Neuronal stem cell (in vitro differentiated cells): ENCODE results near the gene TMEM50B.
"Not testable (repeated sequence)": the region's sequence is repeated elsewhere in the genome, so short reads cannot be mapped to it uniquely, and the experiment has no call there.

ENCODE experiments used
- DNase-seq: peaks from one replicate; pipeline ENCODE4 v3.0.0-alpha.2; 2013; ENCODE audit warnings: low spot score
- H2AFZ ChIP-seq: one replicate; pipeline ENCODE4 v1.6.1; 2013; ENCODE audit warnings: mild to moderate bottlenecking, low read length, inconsistent platforms
- H2AK5ac ChIP-seq: 2 replicates; pipeline ENCODE4 v1.6.1; 2013; ENCODE audit warnings: low read depth, mild to moderate bottlenecking, inconsistent platforms, low read length, moderate library complexity, mixed read lengths
- H2BK120ac ChIP-seq: 2 replicates; pipeline ENCODE4 v1.6.1; 2013; ENCODE audit warnings: low read depth, mild to moderate bottlenecking, inconsistent platforms, low read length, moderate library complexity, mixed read lengths
- H2BK12ac ChIP-seq: one replicate; pipeline ENCODE4 v1.6.1; 2013; ENCODE audit warnings: low read length, inconsistent platforms
- H2BK15ac ChIP-seq: 2 replicates; pipeline ENCODE4 v1.6.1; 2013; ENCODE audit warnings: mild to moderate bottlenecking, low read length, inconsistent platforms, mixed read lengths
- H2BK5ac ChIP-seq: one replicate; pipeline ENCODE4 v1.6.1; 2013; ENCODE audit warnings: inconsistent platforms, mild to moderate bottlenecking, low read length, moderate library complexity
- H3K14ac ChIP-seq: one replicate; pipeline ENCODE4 v1.6.1; 2013; ENCODE audit warnings: low read length, inconsistent platforms
- H3K18ac ChIP-seq: 2 replicates; pipeline ENCODE4 v1.6.1; 2013; ENCODE audit warnings: low read length, inconsistent platforms
- H3K23ac ChIP-seq: 2 replicates; pipeline ENCODE4 v1.6.1; 2013; ENCODE audit warnings: low read depth, mild to moderate bottlenecking, mixed read lengths, low read length, inconsistent platforms; ENCODE audit not compliant: poor library complexity
- H3K27ac ChIP-seq: replicated peaks from 3 replicates; pipeline ENCODE4 v1.5.1; 2013; ENCODE audit warnings: low read length, inconsistent platforms
- H3K27me3 ChIP-seq, 3 experiments: 2 replicates each; pipeline ENCODE4 v1.6.1; 2013; ENCODE audit warnings: low read length in 3 of 3, mild to moderate bottlenecking in 2 of 3, inconsistent platforms in 1 of 3, low read depth in 1 of 3, mixed read lengths in 1 of 3, moderate library complexity in 1 of 3; ENCODE audit not compliant: control insufficient read depth in 3 of 3, insufficient read depth in 3 of 3
- H3K36me3 ChIP-seq, 2 donors: replicated peaks in 1 of 2; 2 replicates each; pipeline ENCODE4 v1.6.1; 2013; ENCODE audit warnings: low read length in 2 of 2; ENCODE audit not compliant: control insufficient read depth in 2 of 2, insufficient read depth in 2 of 2
- H3K4ac ChIP-seq: 2 replicates; pipeline ENCODE4 v1.6.1; 2013; ENCODE audit warnings: inconsistent platforms, mild to moderate bottlenecking, low read length, moderate library complexity
- H3K4me1 ChIP-seq, 2 donors: 1 replicate in 1 of 2; 2 replicates in 1 of 2; pipeline ENCODE4 v1.6.1; 2013; ENCODE audit warnings: low read length in 2 of 2, low read depth in 1 of 2; ENCODE audit not compliant: control insufficient read depth in 2 of 2, insufficient read depth in 1 of 2
- H3K4me2 ChIP-seq: one replicate; pipeline ENCODE4 v1.6.1; 2013; ENCODE audit warnings: mild to moderate bottlenecking, low read length, inconsistent platforms; ENCODE audit not compliant: insufficient read depth, poor library complexity, severe bottlenecking
- H3K4me3 ChIP-seq, 2 donors: 2 replicates each; pipeline ENCODE4 v1.5.1; 2013; ENCODE audit warnings: low read length in 2 of 2, mild to moderate bottlenecking in 2 of 2, inconsistent platforms in 1 of 2, moderate library complexity in 1 of 2
- H3K79me1 ChIP-seq: one replicate; pipeline ENCODE4 v1.6.1; 2013; ENCODE audit warnings: low read depth, mild to moderate bottlenecking, inconsistent platforms, low read length, moderate library complexity
- H3K9ac ChIP-seq: one replicate; pipeline ENCODE4 v1.6.1; 2013; ENCODE audit warnings: mild to moderate bottlenecking, low read depth, low read length, inconsistent platforms; ENCODE audit not compliant: poor library complexity
- H3K9me3 ChIP-seq, 2 donors: replicated peaks in 1 of 2; 2 replicates each; pipeline versions ENCODE3 to v1.6.1; 2013; ENCODE audit warnings: low read length in 2 of 2, mild to moderate bottlenecking in 2 of 2, inconsistent platforms in 1 of 2, low read depth in 1 of 2, mixed read lengths in 1 of 2, moderate library complexity in 1 of 2; ENCODE audit not compliant: control insufficient read depth in 2 of 2, insufficient read depth in 1 of 2
- H4K8ac ChIP-seq: one replicate; pipeline ENCODE4 v1.6.1; 2013; ENCODE audit warnings: low read depth, mild to moderate bottlenecking, inconsistent platforms, low read length, moderate library complexity
- H4K91ac ChIP-seq: one replicate; pipeline ENCODE4 v1.6.1; 2013; ENCODE audit warnings: low read length, low read depth, mild to moderate bottlenecking, inconsistent platforms; ENCODE audit not compliant: poor library complexity
- WGBS, 2 donors: extraction: QIAGEN DNeasy Blood & Tissue Kit; methylation state at CpG; one replicate each; pipeline ENCODE4 v1.1.7; 2013; ENCODE audit warnings: missing lambda C conversion rate in 2 of 2, mixed read lengths in 1 of 2; ENCODE audit not compliant: insufficient read length in 2 of 2, insufficient replicate concordance in 1 of 2; ENCODE audit errors: extremely low coverage in 2 of 2; 5-methylcytosine and 5-hydroxymethylcytosine counted together

The TMEM50B gene

DNA sequence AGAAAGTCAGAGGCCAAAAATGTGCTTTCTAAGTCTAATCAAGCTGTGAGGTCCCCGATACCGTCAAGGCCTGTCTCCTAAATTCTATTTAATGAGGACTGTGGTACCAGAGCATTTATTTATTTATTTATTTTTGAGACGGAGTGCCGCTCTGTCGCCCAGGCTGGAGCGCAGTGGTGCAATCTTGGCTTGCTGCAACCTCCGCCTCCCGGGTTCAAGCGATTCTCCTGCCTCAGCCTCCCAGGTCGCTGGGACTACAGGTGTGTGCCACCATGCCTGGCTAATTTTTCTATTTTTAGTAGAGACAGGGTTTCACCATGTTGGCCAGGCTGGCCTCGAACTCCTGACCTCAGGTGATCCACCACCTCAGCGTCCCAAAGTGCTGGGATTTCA lies 67.3 kb downstream of the TMEM50B start:
- H3K4me3 ChIP-seq, H4K8ac ChIP-seq, H3K23ac ChIP-seq, H3K4me2 ChIP-seq, H2AFZ ChIP-seq, H3K9me3 ChIP-seq, H3K14ac ChIP-seq, DNase-seq, H3K4me1 ChIP-seq, H2BK12ac ChIP-seq, H2BK15ac ChIP-seq, H3K79me1 ChIP-seq, H3K27me3 ChIP-seq, H4K91ac ChIP-seq, H3K9ac ChIP-seq, H2AK5ac ChIP-seq, H3K4ac ChIP-seq, H2BK120ac ChIP-seq, H3K18ac ChIP-seq, H3K27ac ChIP-seq, H2BK5ac ChIP-seq: not testable (repeated sequence)
- no CpG with 5 or more reads among the region's 12 CpGs for WGBS, 2 donors
- peaks cover 9 to 57% of the 10 kb centered on the region in 2 donors for H3K36me3 ChIP-seq

DNA sequence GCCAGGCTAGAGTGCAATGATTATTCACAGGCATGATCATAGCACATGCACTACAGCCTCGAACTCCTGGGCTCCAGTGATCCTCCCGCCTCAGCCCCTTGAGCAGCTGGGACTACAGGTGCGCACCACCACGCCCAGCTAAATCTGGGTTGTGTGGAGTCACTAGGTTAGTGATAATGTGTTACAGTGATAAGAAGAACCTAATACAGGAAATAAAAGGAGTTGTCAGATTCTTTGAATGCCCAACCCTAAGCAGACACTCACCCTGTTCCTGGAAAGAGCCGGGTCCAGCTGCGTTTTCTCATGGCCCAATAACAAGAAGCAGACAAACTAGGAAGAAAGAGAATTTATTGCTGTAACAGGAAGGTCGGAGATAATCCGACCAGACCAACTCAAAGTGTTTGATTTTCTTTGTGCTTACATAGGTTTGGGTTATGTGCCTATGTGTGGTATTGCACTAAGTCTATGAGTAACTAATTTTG lies 67.8 kb downstream of the TMEM50B start:
- no peak overlapping the region for H3K23ac ChIP-seq
- no peak overlapping the region for H4K91ac ChIP-seq
- H3K9me3 ChIP-seq = no peaks in the 10 kb centered on the region
- no peak for DNase-seq
- no peak overlapping the region for H2AFZ ChIP-seq
- no peak overlapping the region for H2BK15ac ChIP-seq
- no peak overlapping the region for H2BK12ac ChIP-seq
- no peaks in the 10 kb centered on the region for H3K4me1 ChIP-seq
- H2BK5ac ChIP-seq = no peak overlapping the region
- H2AK5ac ChIP-seq = no peak overlapping the region
- H3K14ac ChIP-seq = no peak overlapping the region
- H3K27me3 ChIP-seq = no peaks in the 10 kb centered on the region
- no peak overlapping the region for H3K18ac ChIP-seq
- no peak overlapping the region for H2BK120ac ChIP-seq
- peaks cover 9 to 57% of the 10 kb centered on the region in 2 donors for H3K36me3 ChIP-seq
- peaks cover 2% of the 10 kb centered on the region for H3K79me1 ChIP-seq
- H3K9ac ChIP-seq = no peak overlapping the region
- H3K4ac ChIP-seq = no peak overlapping the region
- H3K4me2 ChIP-seq = no peak overlapping the region
- no peak overlapping the region for H3K27ac ChIP-seq
- H4K8ac ChIP-seq = no peak overlapping the region
- WGBS, 2 donors = no CpG with 5 or more reads among the region's 8 CpGs
- H3K4me3 ChIP-seq = no peak overlapping the region

DNA sequence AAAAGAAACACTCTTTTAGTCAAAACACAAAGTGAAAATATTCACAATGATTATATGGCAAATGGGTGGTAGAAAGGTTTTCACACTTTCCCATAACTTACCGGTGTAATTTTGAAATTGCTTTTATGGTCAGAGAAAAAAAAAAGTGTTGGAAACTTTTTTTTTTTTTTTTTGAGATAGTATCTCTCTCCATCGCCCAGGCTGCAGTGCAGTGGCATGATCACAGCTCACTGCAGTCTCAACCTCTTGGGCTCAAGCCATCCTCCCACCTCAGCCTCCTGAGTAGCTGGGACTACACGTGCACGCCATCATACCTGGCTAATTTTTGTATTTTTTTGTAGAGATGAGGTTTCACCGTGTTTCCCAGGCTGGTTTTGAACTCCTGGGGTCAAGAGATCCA lies 73.3 kb downstream of the TMEM50B start:
- Histone ChIP-seq H3K79me1 (peaks cover 4% of the 10 kb centered on the region), H3K4me1 (peaks cover 0 to 5% of the 10 kb centered on the region in 2 donors), H4K91ac (no peak overlapping the region), H3K14ac (no peak overlapping the region), H2AFZ (no peak overlapping the region), H3K9ac (no peak overlapping the region), H4K8ac (no peak overlapping the region), H3K27me3 (peaks cover 0 to 2% (median 0%) of the 10 kb centered on the region in 3 experiments), H3K36me3 (peaks cover 4 to 24% of the 10 kb centered on the region in 2 donors), H3K9me3 (peaks cover 0 to 2% of the 10 kb centered on the region in 2 donors), H2BK15ac (no peak overlapping the region), H3K27ac (no peak overlapping the region), H3K4me3 (no peak overlapping the region), H3K4me2 (no peak overlapping the region), H3K18ac (no peak overlapping the region), H2BK120ac (no peak overlapping the region), H2BK12ac (no peak overlapping the region), H3K23ac (no peak overlapping the region), H2AK5ac (no peak overlapping the region), H2BK5ac (no peak overlapping the region), H3K4ac (no peak overlapping the region)
- no CpG with 5 or more reads among the region's 5 CpGs for WGBS, 2 donors
- DNase-seq = no peak

DNA sequence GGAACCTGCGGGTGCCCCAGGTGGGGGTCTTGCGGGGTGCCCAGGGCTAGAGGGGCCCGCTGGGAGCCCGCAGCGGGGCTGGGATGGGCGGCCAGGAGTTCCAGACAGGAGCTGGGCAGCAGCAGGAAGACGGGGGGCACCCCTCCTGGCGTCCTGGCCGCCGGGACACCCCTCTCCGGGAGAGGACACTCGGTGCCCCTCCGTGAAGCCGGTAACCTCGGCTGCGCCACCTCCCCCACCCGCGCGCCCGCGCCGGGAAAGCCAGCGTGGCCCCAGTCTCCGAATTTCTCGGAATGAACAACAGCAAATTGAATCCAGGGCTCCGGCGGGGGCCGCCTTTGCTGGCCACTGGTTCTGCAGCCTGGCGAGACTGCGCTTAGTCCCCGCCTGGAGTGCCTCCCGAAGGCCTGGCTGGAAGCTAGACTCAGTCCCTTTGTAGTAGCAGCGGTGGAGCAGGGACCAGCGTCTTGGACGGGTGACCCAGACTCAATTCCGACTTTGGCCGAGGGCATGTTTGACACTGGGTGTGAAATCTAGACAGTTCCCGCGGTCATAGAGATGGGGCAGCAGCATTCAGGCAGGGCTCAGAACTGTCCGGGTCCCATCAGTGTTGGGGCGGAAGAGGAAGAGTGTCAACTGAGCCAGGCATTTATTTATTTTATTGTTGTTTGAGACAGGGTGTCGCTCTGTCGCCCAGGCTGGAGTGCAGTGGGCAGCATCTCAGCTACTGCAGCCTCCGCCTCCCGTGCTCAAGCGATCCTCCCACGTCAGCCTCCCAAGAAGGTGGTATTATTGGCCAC lies 75.8 kb downstream of the TMEM50B start:
- Histone ChIP-seq H4K91ac (no peak overlapping the region), H3K36me3 (peaks cover 3 to 13% of the 10 kb centered on the region in 2 donors), H3K4me3 (peak overlapping the region; percentile 58 to 91), H3K4me2 (peak overlapping the region; percentile 61), H2AFZ (peak overlapping the region; percentile 91), H2BK120ac (peak overlapping the region; percentile 31), H3K9me3 (peaks cover 0 to 2% of the 10 kb centered on the region in 2 donors), H3K14ac (peak overlapping the region; percentile 49), H3K9ac (peak overlapping the region; percentile 90), H3K18ac (peak overlapping the region; percentile 98), H2AK5ac (peak overlapping the region; percentile 1), H4K8ac (no peak overlapping the region), H3K4me1 (peaks cover 0 to 5% of the 10 kb centered on the region in 2 donors), H3K23ac (peak overlapping the region; percentile 80), H2BK5ac (peak overlapping the region; percentile 6), H3K79me1 (peaks cover 4% of the 10 kb centered on the region), H2BK12ac (peak overlapping the region; percentile 22), H3K27me3 (peaks cover 0 to 2% (median 0%) of the 10 kb centered on the region in 3 experiments), H3K27ac (peak overlapping the region; percentile 42), H3K4ac (no peak overlapping the region), H2BK15ac (peak overlapping the region; percentile 58)
- peak; percentile 35 for DNase-seq
- WGBS, 2 donors = no CpG with 5 or more reads among the region's 47 CpGs
